Endometrial microvascular endothelial cells (primary cell): ENCODE measurements around the gene ARMC3. TPM values are rescaled to one million over a fixed set of nuclear protein-coding genes. Genes with fewer than 3 reads are reported as not detected.
"Not testable (repeated sequence)": the region's sequence is repeated elsewhere in the genome, so short reads cannot be mapped to it uniquely, and the experiment has no call there.

Source experiments
- in situ Hi-C: cut with HindIII; loops from 2 replicates; pipeline ENCODE4 v1.10.0; 2017; ENCODE audit warnings: low sequenced_read_pairs, low pct_unique_long_range_greater_than_20kb; ENCODE audit errors: inconsistent ontology term
- total RNA-seq: library from RNA; depleted of rRNA; stranded (reverse); fragments of >200 nt; gene quantifications from one replicate; pipeline ENCODE4 v1.2.3, GENCODE V29; 2015; ENCODE audit errors: inconsistent ontology term

ARMC3 gene
- total RNA-seq, 1 donor from 2014 or later, result not detected

GRCh38 chr10:23063973-23064812 is 136.3 kb downstream of the ARMC3 start:
- in situ Hi-C loops, result no loop called here

- in situ Hi-C loops, result not testable (repeated sequence)
These were observed 136.9 kb downstream of the ARMC3 start for GRCh38 chr10:23064813-23065114.

- in situ Hi-C loops, result no loop called here
These were observed 137.5 kb downstream of the ARMC3 start for GRCh38 chr10:23065181-23065948.

GRCh38 chr10:23067337-23067736 is 139.5 kb downstream of the ARMC3 start:
- in situ Hi-C loops, result no loop called here

- in situ Hi-C loops, result no loop called here
These were observed 140.3 kb downstream of the ARMC3 start for GRCh38 chr10:23067939-23068775.

- in situ Hi-C loops, result no loop called here
These were observed 141.4 kb downstream of the ARMC3 start for GRCh38 chr10:23069019-23069815.

GRCh38 chr10:23070092-23070912 is 142.4 kb downstream of the ARMC3 start:
- in situ Hi-C loops, result not testable (repeated sequence)

GRCh38 chr10:23070913-23071218 is 143.0 kb downstream of the ARMC3 start:
- in situ Hi-C loops, result no loop called here

GRCh38 chr10:23072593-23072992 is 144.7 kb downstream of the ARMC3 start:
- in situ Hi-C loops, result not testable (repeated sequence)

- in situ Hi-C loops, result no loop called here
These were observed 145.7 kb downstream of the ARMC3 start for GRCh38 chr10:23073527-23073926.

GRCh38 chr10:23075672-23076071 is 147.8 kb downstream of the ARMC3 start:
- in situ Hi-C loops, result no loop called here

- in situ Hi-C loops, result no loop called here
These were observed 150.3 kb downstream of the ARMC3 start for GRCh38 chr10:23078114-23078513.

GRCh38 chr10:23079700-23080099 is 151.8 kb downstream of the ARMC3 start:
- in situ Hi-C loops, result no loop called here

- in situ Hi-C loops, result no loop called here
These were observed 152.4 kb downstream of the ARMC3 start for GRCh38 chr10:23080262-23080661.

GRCh38 chr10:23081221-23081750 is 153.4 kb downstream of the ARMC3 start:
- in situ Hi-C loops, result no loop called here

- in situ Hi-C loops, result no loop called here
These were observed 154.0 kb downstream of the ARMC3 start for GRCh38 chr10:23081891-23082290.
